ENCODE measurements around the gene BRAP.
"Not testable (repeated sequence)": the region's sequence is repeated elsewhere in the genome, so short reads cannot be mapped to it uniquely, and the experiment has no call there.

The BRAP gene

GRCh38 chr12:111685811-111686573, at the start of gene BRAP, which contains the start of gene ACAD10:
BRAP (minus strand) TSS chr12:111685956; CDS start chr12:111685792, 164 bp downstream.
ACAD10 (plus strand) TSS chr12:111686053; CDS start chr12:111692710, 6,657 bp downstream.
- DNase-seq (ENCODE audit: low read depth in 2 of 2), result peak; percentile 93 to 96
- H3K4me3 ChIP-seq (replicated peaks in 1 of 2; ENCODE audit: low read depth in 2 of 2, low read length in 2 of 2), result peak within 1 kb of the TSS; percentile 67 to 89
- no peak for TF ChIP-seq CTCF (IDR thresholded peaks at IDR 0.05; ENCODE audit: low read depth, low read length)

DNA sequence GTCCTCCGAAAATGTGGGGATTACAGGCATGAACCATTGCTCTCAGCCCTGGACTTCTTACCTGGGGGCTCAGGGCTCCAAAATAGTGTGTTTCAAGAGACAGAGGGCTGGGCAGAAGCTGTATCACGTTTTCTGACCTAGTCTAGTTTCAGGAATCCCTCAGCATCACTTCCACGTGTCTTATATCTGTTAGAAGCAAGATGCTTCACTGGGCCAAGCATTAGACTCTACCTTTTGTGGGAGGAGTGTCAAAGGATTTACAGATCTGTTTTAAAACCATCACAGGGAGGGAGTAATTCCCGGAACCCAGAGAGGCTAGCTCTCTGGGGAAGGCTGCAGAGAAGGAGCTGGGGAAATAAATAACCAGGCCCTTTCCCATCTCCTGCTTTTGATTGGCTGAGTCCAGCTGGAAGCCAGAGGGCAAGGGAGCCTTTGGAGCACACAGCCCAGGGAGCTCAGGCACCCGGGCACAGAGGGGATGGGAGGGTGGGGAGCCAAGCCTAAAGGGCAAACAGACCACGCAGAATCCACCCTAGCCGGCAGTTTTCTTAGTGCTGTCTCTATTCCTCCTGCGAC, 47.7 kb upstream of the BRAP start:
- no peak for TF ChIP-seq CTCF (IDR thresholded peaks at IDR 0.05; ENCODE audit: low read depth, low read length)
- no peak overlapping the region for H3K4me3 ChIP-seq (replicated peaks in 1 of 2; ENCODE audit: low read depth in 2 of 2, low read length in 2 of 2)
- DNase-seq (ENCODE audit: low read depth in 2 of 2), result no peak

DNA sequence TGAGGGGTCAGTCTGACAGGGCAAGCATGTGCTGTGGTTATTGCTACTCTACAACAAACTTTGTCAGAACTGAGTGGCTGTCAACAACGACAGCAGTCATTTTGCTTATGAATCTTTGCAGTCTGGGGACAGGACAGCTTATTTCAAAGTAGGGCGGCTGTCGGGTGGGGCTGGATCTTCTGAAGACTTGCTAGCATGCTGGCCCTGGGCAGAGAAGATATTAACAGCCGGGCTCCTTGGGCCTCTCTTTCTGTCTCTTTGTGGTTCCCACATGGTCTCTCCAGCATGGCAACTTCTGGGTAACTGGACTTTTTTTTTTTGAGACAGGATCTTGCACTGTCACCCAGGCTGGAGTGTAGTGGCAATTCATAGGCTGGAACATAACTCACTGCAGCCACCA, 47.0 kb upstream of the BRAP start:
- TF ChIP-seq CTCF (IDR thresholded peaks at IDR 0.05; ENCODE audit: low read depth, low read length), result no peak
- H3K4me3 ChIP-seq (replicated peaks in 1 of 2; ENCODE audit: low read depth in 2 of 2, low read length in 2 of 2), result no peak overlapping the region
- no peak for DNase-seq (ENCODE audit: low read depth in 2 of 2)

- DNase-seq (ENCODE audit: low read depth in 2 of 2), result no peak
- no peak overlapping the region for H3K4me3 ChIP-seq (replicated peaks in 1 of 2; ENCODE audit: low read depth in 2 of 2, low read length in 2 of 2)
- TF ChIP-seq CTCF (IDR thresholded peaks at IDR 0.05; ENCODE audit: low read depth, low read length), result no peak
Observed at GRCh38 chr12:111730420-111730819, 44.7 kb upstream of the BRAP start.

DNA sequence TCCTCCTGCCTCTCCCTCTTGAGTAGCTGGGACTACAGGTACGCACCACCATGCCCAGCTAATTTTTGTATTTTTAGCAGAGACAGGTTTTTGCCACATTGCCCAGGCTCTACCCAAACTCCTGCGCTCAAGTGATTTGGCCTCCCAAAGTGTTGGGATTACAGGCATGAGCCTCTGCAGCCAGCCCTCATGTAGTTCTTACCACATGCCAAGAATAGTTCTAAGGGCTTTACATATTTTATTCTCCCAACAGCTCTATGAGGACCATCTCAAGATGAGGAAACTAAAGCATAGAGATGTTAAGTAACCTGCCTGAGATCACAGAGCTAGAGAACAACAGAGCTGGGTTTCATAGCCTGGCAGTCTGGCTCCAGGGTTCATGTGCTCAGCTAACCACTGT, 43.0 kb upstream of the BRAP start:
- H3K4me3 ChIP-seq (replicated peaks in 1 of 2; ENCODE audit: low read depth in 2 of 2, low read length in 2 of 2), result no peak overlapping the region
- DNase-seq (ENCODE audit: low read depth in 2 of 2), result no peak
- TF ChIP-seq CTCF (IDR thresholded peaks at IDR 0.05; ENCODE audit: low read depth, low read length), result no peak

DNA sequence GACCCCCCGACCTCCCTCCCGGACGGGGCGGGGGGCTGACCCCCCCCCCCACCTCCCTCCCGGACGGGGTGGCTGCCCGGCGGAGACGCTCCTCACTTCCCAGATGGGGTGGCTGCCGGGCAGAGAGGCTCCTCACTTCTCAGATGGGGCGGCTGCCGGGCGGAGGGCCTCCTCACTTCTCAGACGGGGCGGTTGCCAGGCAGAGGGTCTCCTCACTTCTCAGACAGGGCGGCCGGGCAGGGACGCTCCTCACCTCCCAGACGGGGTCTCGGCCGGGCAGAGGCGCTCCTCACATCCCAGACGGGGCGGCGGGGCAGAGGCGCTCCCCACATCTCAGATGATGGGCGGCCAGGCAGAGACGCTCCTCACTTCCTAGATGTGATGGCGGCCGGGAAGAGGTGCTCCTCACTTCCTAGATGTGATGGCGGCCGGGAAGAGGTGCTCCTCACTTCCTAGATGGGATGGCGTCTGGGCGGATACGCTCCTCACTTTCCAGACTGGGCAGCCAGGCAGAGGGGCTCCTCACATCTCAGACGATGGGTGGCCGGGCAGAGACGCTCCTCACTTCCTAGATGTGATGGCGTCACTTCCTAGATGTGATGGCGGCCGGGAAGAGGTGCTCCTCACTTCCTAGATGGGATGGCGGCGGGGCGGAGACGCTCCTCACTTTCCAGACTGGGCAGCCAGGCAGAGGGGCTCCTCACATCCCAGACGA, 38.0 kb upstream of the BRAP start:
- H3K4me3 ChIP-seq (replicated peaks in 1 of 2; ENCODE audit: low read depth in 2 of 2, low read length in 2 of 2); DNase-seq (ENCODE audit: low read depth in 2 of 2): not testable (repeated sequence)

- TF ChIP-seq CTCF (IDR thresholded peaks at IDR 0.05; ENCODE audit: low read depth, low read length), result no peak
- H3K4me3 ChIP-seq (replicated peaks in 1 of 2; ENCODE audit: low read depth in 2 of 2, low read length in 2 of 2), result no peak overlapping the region
- DNase-seq (ENCODE audit: low read depth in 2 of 2), result no peak
Observed at GRCh38 chr12:111720457-111720856, 34.7 kb upstream of the BRAP start.

GRCh38 chr12:111719316-111719715, 33.6 kb upstream of the BRAP start:
- not testable (repeated sequence) for H3K4me3 ChIP-seq (replicated peaks in 1 of 2; ENCODE audit: low read depth in 2 of 2, low read length in 2 of 2); DNase-seq (ENCODE audit: low read depth in 2 of 2)
